Immature natural killer cell (primary cell): Measurements from ENCODE around the gene CSTF3. TPM values are rescaled to one million over a fixed set of nuclear protein-coding genes. Genes with fewer than 3 reads are reported as not detected.
"Not testable (repeated sequence)": the region's sequence is repeated elsewhere in the genome, so short reads cannot be mapped to it uniquely, and the experiment has no call there.

Experiments used
- DNase-seq, 3 donors: peaks; one replicate each; pipeline ENCODE4 v3.0.0; 2022; ENCODE audit warnings: mixed read lengths in 1 of 3
- H3K27ac Mint-ChIP-seq, 6 donors: one replicate each; pipeline ENCODE4 v1.8.0; 2020; ENCODE audit warnings: mixed read lengths in 6 of 6, mild to moderate bottlenecking in 5 of 6, inconsistent platforms in 4 of 6, moderate library complexity in 3 of 6
- H3K27me3 Mint-ChIP-seq, 3 donors: one replicate each; pipeline ENCODE4 v1.8.0; 2020 to 2021; ENCODE audit warnings: low read depth in 3 of 3, mild to moderate bottlenecking in 3 of 3, mixed read lengths in 3 of 3, moderate library complexity in 3 of 3, inconsistent platforms in 1 of 3
- H3K36me3 Mint-ChIP-seq, 3 donors: one replicate each; pipeline ENCODE4 v1.8.0; 2020; ENCODE audit warnings: mixed read lengths in 3 of 3, inconsistent platforms in 2 of 3, mild to moderate bottlenecking in 2 of 3
- H3K4me1 Mint-ChIP-seq, 2 donors: one replicate each; pipeline ENCODE4 v1.8.0; 2020; ENCODE audit warnings: inconsistent platforms in 2 of 2, mild to moderate bottlenecking in 2 of 2, mixed read lengths in 2 of 2, moderate library complexity in 1 of 2
- H3K4me3 Mint-ChIP-seq, 5 donors: one replicate each; pipeline ENCODE4 v1.8.0; 2020; ENCODE audit warnings: mild to moderate bottlenecking in 5 of 5, mixed read lengths in 5 of 5, inconsistent platforms in 3 of 5, moderate library complexity in 3 of 5
- H3K9me3 Mint-ChIP-seq, 6 donors: one replicate each; pipeline ENCODE4 v1.8.0; 2020; ENCODE audit warnings: mild to moderate bottlenecking in 6 of 6, mixed read lengths in 6 of 6, inconsistent platforms in 4 of 6, moderate library complexity in 3 of 6
- polyA plus RNA-seq, 3 donors: library from polyadenylated mRNA; unstranded; fragments of 300-500 nt; fragmentation: Illumina TruSeq; gene quantifications; one replicate each; pipeline ENCODE4 v1.2.3, GENCODE V29; 2021

Gene CSTF3
- polyA plus RNA-seq, 3 donors from 2014 or later = 9.2 to 10.3 (median 9.6) TPM

GRCh38 chr11:33157103-33158027 is 3.9 kb downstream of the CSTF3 start:
- H3K27me3 Mint-ChIP-seq = peaks cover 0 to 6% (median 4%) of the 10 kb centered on the region in 3 donors
- peak overlapping the region in 1 of 5 donors; percentile 30 for H3K4me3 Mint-ChIP-seq
- peaks cover 52 to 77% of the 10 kb centered on the region in 2 donors for H3K4me1 Mint-ChIP-seq
- DNase-seq = no peak
- no peaks in the 10 kb centered on the region for H3K9me3 Mint-ChIP-seq
- peak overlapping the region in 1 of 6 donors; percentile 45 for H3K27ac Mint-ChIP-seq
- peaks cover 0 to 3% (median 0%) of the 10 kb centered on the region in 3 donors for H3K36me3 Mint-ChIP-seq

GRCh38 chr11:33151399-33151798 is 9.9 kb downstream of the CSTF3 start:
- no peak overlapping the region for H3K27ac Mint-ChIP-seq
- peaks cover 18 to 35% of the 10 kb centered on the region in 2 donors for H3K4me1 Mint-ChIP-seq

GRCh38 chr11:33147559-33147958 is 13.7 kb downstream of the CSTF3 start:
- Mint-ChIP-seq H3K27ac (no peak overlapping the region), H3K9me3 (no peaks in the 10 kb centered on the region), H3K36me3 (peaks cover 0 to 4% (median 3%) of the 10 kb centered on the region in 3 donors), H3K4me3 (no peak overlapping the region), H3K4me1 (peaks cover 11 to 38% of the 10 kb centered on the region in 2 donors), H3K27me3 (peaks cover 0 to 2% (median 0%) of the 10 kb centered on the region in 3 donors)
- DNase-seq = no peak

More at GRCh38 chr11:33151399-33151798, 9.9 kb downstream of the CSTF3 start:
- H3K9me3 Mint-ChIP-seq = no peaks in the 10 kb centered on the region
- no peak overlapping the region for H3K4me3 Mint-ChIP-seq
- H3K27me3 Mint-ChIP-seq = no peaks in the 10 kb centered on the region
- H3K36me3 Mint-ChIP-seq = peaks cover 0 to 7% (median 3%) of the 10 kb centered on the region in 3 donors
- no peak for DNase-seq

- H3K9me3 Mint-ChIP-seq = no peaks in the 10 kb centered on the region
- no peak overlapping the region for H3K27ac Mint-ChIP-seq
- DNase-seq = no peak
- no peaks in the 10 kb centered on the region for H3K27me3 Mint-ChIP-seq
- H3K36me3 Mint-ChIP-seq = peaks cover 0 to 16% (median 6%) of the 10 kb centered on the region in 3 donors
- peaks cover 0 to 3% of the 10 kb centered on the region in 2 donors for H3K4me1 Mint-ChIP-seq
- H3K4me3 Mint-ChIP-seq = no peak overlapping the region
Observed at GRCh38 chr11:33135768-33136443, 25.4 kb downstream of the CSTF3 start.

GRCh38 chr11:33135216-33135615 is 26.1 kb downstream of the CSTF3 start:
- Mint-ChIP-seq H3K36me3 (peaks cover 0 to 13% (median 4%) of the 10 kb centered on the region in 3 donors), H3K4me3 (no peak overlapping the region), H3K4me1 (peaks cover 0 to 3% of the 10 kb centered on the region in 2 donors), H3K9me3 (no peaks in the 10 kb centered on the region), H3K27me3 (no peaks in the 10 kb centered on the region), H3K27ac (no peak overlapping the region)
- no peak for DNase-seq

GRCh38 chr11:33134276-33134675 is 27.0 kb downstream of the CSTF3 start:
- no peak for DNase-seq
- peaks cover 0 to 4% (median 0%) of the 10 kb centered on the region in 3 donors for H3K36me3 Mint-ChIP-seq
- H3K9me3 Mint-ChIP-seq = no peaks in the 10 kb centered on the region
- H3K4me1 Mint-ChIP-seq = peaks cover 0 to 3% of the 10 kb centered on the region in 2 donors
- no peak overlapping the region for H3K4me3 Mint-ChIP-seq
- H3K27ac Mint-ChIP-seq = no peak overlapping the region
- H3K27me3 Mint-ChIP-seq = no peaks in the 10 kb centered on the region

GRCh38 chr11:33133761-33134160 is 27.5 kb downstream of the CSTF3 start:
- Mint-ChIP-seq H3K9me3 (no peaks in the 10 kb centered on the region), H3K4me1 (peaks cover 3% of the 10 kb centered on the region in 2 donors), H3K27ac (no peak overlapping the region), H3K4me3 (no peak overlapping the region), H3K36me3 (peaks cover 0 to 3% (median 0%) of the 10 kb centered on the region in 3 donors), H3K27me3 (no peaks in the 10 kb centered on the region)
- DNase-seq = no peak

GRCh38 chr11:33132510-33132909 is 28.8 kb downstream of the CSTF3 start:
- no peak overlapping the region for H3K4me3 Mint-ChIP-seq
- no peak for DNase-seq
- H3K27ac Mint-ChIP-seq = no peak overlapping the region
- peaks cover 6 to 12% of the 10 kb centered on the region in 2 donors for H3K4me1 Mint-ChIP-seq
- no peaks in the 10 kb centered on the region for H3K27me3 Mint-ChIP-seq
- peaks cover 0 to 4% (median 0%) of the 10 kb centered on the region in 3 donors for H3K36me3 Mint-ChIP-seq
- H3K9me3 Mint-ChIP-seq = no peaks in the 10 kb centered on the region

- Mint-ChIP-seq H3K36me3 (peaks cover 0 to 7% (median 3%) of the 10 kb centered on the region in 3 donors), H3K4me3 (no peak overlapping the region), H3K27ac (no peak overlapping the region), H3K27me3 (no peaks in the 10 kb centered on the region), H3K4me1 (peaks cover 4 to 12% of the 10 kb centered on the region in 2 donors), H3K9me3 (no peaks in the 10 kb centered on the region)
- no peak for DNase-seq
Observed at GRCh38 chr11:33128739-33129138, 32.5 kb downstream of the CSTF3 start.

- H3K4me1 Mint-ChIP-seq = peaks cover 4 to 12% of the 10 kb centered on the region in 2 donors
Observed at GRCh38 chr11:33125611-33126010, 35.7 kb downstream of the CSTF3 start.

GRCh38 chr11:33125025-33125424 is 36.3 kb downstream of the CSTF3 start:
- Mint-ChIP-seq H3K9me3 (no peaks in the 10 kb centered on the region), H3K27me3 (no peaks in the 10 kb centered on the region), H3K4me3 (no peak overlapping the region), H3K27ac (no peak overlapping the region), H3K36me3 (peaks cover 0 to 7% (median 3%) of the 10 kb centered on the region in 3 donors), H3K4me1 (peaks cover 4 to 12% of the 10 kb centered on the region in 2 donors)
- no peak for DNase-seq

More at GRCh38 chr11:33125611-33126010, 35.7 kb downstream of the CSTF3 start:
- Mint-ChIP-seq H3K36me3 (peaks cover 0 to 7% (median 3%) of the 10 kb centered on the region in 3 donors), H3K4me3 (no peak overlapping the region), H3K27me3 (no peaks in the 10 kb centered on the region), H3K27ac (no peak overlapping the region), H3K9me3 (no peaks in the 10 kb centered on the region)
- DNase-seq = no peak

- H3K4me1 Mint-ChIP-seq, H3K36me3 Mint-ChIP-seq, H3K4me3 Mint-ChIP-seq, H3K27me3 Mint-ChIP-seq, H3K9me3 Mint-ChIP-seq, H3K27ac Mint-ChIP-seq, DNase-seq: not testable (repeated sequence)
Observed at GRCh38 chr11:33122696-33123095, 38.6 kb downstream of the CSTF3 start.

- DNase-seq = no peak
- no peak overlapping the region for H3K27ac Mint-ChIP-seq
- no peaks in the 10 kb centered on the region for H3K9me3 Mint-ChIP-seq
- peaks cover 0 to 4% (median 0%) of the 10 kb centered on the region in 3 donors for H3K36me3 Mint-ChIP-seq
- H3K4me3 Mint-ChIP-seq = no peak overlapping the region
- H3K27me3 Mint-ChIP-seq = no peaks in the 10 kb centered on the region
- no peaks in the 10 kb centered on the region for H3K4me1 Mint-ChIP-seq
Observed at GRCh38 chr11:33116535-33116934, 44.7 kb downstream of the CSTF3 start.

GRCh38 chr11:33110083-33110482 is 51.2 kb downstream of the CSTF3 start:
- H3K4me1 Mint-ChIP-seq = no peaks in the 10 kb centered on the region
- DNase-seq = no peak
- H3K36me3 Mint-ChIP-seq = peaks cover 0 to 19% (median 12%) of the 10 kb centered on the region in 3 donors
- no peak overlapping the region for H3K4me3 Mint-ChIP-seq
- H3K27me3 Mint-ChIP-seq = no peaks in the 10 kb centered on the region
- peaks cover 0 to 1% (median 0%) of the 10 kb centered on the region in 6 donors for H3K9me3 Mint-ChIP-seq
- H3K27ac Mint-ChIP-seq = no peak overlapping the region
